H7 (cell line): Measurements from ENCODE around the gene CSK. TPM values are rescaled to one million over a fixed set of nuclear protein-coding genes. Genes with fewer than 3 reads are reported as not detected.

Experiments used
- DNase-seq: peaks from one replicate; pipeline ENCODE4 v3.0.0; 2012
- H3K27me3 ChIP-seq: 2 replicates; pipeline ENCODE4 v1.6.0; 2011; ENCODE audit warnings: mild to moderate bottlenecking, low read length; ENCODE audit not compliant: control insufficient read depth, insufficient read depth
- H3K36me3 ChIP-seq: replicated peaks from 2 replicates; pipeline ENCODE4 v1.5.1; 2011; ENCODE audit warnings: low read length; ENCODE audit not compliant: control insufficient read depth, insufficient read depth
- H3K4me3 ChIP-seq: 2 replicates; pipeline ENCODE4 v1.5.1; 2011; ENCODE audit warnings: low read depth, mild to moderate bottlenecking, control low read depth, low read length, moderate library complexity; ENCODE audit not compliant: insufficient read depth
- total RNA-seq: library from RNA; depleted of rRNA; stranded (reverse); fragments of >200 nt; shearing (Covaris generic); gene quantifications from 2 replicates; pipeline ENCODE4 v1.2.3, GENCODE V29; 2014

The CSK gene
- total RNA-seq, 1 experiment from 2014 or later = 31.8 TPM

DNA sequence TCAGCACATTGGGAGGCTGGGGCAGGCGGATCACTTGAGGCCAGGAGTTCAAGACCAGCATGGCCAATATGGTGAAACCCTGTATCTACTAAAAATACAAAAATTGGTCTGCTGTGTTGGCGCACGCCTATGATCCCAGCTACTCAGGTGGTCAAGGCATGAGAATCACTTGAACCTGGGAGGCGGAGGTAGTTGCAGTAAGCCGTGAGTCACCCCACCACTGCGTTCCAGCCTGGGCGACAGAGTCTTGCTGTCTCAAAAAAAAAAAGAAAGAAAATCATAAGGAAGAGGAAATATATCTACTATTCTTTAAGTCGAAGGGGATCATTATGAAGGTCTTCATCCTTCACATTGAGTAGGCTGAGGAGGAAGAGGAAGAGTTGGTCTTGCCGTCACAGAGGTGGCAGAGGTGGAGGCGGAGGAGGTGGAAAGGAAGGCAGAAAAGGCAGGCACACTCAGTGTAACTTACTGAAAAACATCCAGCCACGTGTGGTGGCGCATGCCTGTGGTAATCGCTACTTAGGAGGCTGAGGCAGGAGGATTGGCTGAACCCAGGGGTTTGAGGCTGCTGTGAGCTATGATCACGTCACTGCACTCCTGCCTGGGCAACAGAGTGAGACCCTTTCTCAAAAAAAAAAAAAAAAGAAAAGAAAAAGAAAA, 14.2 kb downstream of the CSK start:
- Histone ChIP-seq H3K4me3 (no peak overlapping the region), H3K36me3 (peaks cover 5% of the 10 kb centered on the region), H3K27me3 (no peaks in the 10 kb centered on the region)
- DNase-seq = no peak

DNA sequence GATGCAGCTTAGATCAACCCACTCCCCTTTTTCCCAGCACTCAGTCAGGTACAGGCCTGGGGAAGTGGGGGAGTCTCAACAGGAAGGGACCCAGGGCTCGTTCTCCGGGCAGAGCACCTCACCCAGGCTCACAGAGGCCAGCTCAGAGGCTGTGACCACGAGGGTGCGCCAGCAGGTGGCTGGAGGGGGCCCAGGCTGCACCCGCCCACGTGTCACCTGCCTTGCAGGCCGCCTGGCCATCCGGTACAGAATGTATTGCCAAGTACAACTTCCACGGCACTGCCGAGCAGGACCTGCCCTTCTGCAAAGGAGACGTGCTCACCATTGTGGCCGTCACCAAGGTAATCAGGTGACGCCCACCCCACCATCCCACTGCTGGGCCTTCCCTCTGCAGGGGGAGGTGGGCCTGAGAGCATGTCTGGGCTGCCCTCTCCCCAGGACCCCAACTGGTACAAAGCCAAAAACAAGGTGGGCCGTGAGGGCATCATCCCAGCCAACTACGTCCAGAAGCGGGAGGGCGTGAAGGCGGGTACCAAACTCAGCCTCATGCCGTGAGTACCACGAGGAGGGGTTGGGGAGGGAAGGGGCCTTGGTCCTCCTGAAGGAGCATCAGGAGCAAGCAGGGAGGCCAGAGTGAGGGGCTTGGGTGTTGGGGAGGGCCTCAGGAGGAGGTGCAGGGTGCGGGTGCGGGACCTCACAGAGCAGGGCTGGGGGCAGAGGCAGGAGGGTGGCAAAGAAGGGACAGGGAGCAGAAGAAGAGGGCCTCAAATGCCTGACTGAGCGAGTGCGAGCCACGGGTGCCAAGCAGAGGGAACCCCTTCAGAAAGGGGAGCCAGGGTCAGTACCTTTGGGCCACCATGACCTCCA, 16.7 kb downstream of the CSK start:
- H3K27me3 ChIP-seq = no peaks in the 10 kb centered on the region
- no peak overlapping the region for H3K4me3 ChIP-seq
- H3K36me3 ChIP-seq = peaks cover 13% of the 10 kb centered on the region
- DNase-seq = no peak

DNA sequence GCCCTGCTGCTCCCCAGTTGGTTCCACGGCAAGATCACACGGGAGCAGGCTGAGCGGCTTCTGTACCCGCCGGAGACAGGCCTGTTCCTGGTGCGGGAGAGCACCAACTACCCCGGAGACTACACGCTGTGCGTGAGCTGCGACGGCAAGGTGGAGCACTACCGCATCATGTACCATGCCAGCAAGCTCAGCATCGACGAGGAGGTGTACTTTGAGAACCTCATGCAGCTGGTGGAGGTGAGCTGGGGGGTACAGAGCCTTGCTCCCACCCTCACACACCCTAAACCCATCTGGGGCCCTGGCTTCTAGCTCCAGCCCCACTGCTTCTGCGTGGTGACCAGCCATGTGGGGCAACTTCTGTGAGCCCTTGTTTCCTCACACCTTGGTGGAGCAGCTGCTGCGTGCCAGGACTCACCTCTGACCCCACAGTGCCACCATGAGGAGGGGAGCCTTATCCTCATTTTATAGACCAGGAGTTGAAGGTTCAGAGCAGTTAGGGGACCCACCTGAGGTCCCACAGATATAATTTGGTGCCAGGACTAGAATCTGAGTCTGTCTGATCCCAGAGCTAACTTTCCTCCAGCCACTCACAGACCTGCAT, 17.5 kb downstream of the CSK start:
- H3K27me3 ChIP-seq = no peaks in the 10 kb centered on the region
- DNase-seq = peak; percentile 73
- H3K36me3 ChIP-seq = peaks cover 15% of the 10 kb centered on the region
- no peak overlapping the region for H3K4me3 ChIP-seq

DNA sequence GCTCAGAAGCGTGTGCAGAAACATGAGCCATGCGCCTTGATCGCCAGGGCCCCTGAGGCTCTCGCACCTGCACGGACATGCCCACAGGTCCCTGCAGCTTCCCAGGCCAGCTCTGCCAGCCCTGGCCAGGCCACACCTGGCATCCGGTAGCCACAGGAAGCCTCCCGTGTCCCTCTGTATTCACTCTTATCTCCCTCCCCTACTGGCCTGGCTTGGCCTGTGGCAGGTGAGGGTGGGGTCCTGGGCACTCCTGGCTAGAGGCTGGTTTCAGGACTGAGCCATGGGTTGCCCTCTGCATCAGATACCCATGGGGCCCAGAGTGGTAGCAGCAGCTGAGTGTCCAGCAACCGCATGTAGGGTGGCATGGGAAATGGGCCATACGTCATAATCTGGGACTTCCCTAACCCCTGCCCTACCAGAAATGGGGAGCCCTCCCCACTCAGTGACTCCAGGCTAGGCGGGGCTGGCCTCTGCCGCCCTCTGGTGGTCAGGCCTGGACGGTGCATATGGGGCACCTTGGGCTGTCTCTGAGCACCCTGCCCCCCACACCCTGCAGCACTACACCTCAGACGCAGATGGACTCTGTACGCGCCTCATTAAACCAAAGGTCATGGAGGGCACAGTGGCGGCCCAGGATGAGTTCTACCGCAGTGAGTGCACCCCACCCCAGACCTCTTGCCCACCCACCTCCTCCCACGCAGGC, 18.1 kb downstream of the CSK start:
- H3K36me3 ChIP-seq = peaks cover 15% of the 10 kb centered on the region
- H3K4me3 ChIP-seq = no peak overlapping the region
- peak; percentile 99 for DNase-seq
- H3K27me3 ChIP-seq = no peaks in the 10 kb centered on the region

DNA sequence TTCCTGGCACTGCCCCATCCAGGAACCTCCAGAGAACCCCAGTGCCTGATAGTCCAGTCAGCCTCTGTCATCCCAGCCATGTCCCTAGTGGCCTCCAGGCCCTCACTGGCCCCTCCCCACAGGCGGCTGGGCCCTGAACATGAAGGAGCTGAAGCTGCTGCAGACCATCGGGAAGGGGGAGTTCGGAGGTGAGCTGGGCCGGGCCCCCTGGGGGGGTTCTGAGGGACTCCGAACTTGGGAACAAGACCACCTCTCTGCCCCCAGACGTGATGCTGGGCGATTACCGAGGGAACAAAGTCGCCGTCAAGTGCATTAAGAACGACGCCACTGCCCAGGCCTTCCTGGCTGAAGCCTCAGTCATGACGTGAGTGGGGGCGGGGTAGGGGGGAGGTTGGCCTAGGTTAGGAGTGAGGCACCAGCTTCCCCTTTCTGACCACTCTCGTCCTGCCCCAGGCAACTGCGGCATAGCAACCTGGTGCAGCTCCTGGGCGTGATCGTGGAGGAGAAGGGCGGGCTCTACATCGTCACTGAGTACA, 18.7 kb downstream of the CSK start:
- DNase-seq = no peak

DNA sequence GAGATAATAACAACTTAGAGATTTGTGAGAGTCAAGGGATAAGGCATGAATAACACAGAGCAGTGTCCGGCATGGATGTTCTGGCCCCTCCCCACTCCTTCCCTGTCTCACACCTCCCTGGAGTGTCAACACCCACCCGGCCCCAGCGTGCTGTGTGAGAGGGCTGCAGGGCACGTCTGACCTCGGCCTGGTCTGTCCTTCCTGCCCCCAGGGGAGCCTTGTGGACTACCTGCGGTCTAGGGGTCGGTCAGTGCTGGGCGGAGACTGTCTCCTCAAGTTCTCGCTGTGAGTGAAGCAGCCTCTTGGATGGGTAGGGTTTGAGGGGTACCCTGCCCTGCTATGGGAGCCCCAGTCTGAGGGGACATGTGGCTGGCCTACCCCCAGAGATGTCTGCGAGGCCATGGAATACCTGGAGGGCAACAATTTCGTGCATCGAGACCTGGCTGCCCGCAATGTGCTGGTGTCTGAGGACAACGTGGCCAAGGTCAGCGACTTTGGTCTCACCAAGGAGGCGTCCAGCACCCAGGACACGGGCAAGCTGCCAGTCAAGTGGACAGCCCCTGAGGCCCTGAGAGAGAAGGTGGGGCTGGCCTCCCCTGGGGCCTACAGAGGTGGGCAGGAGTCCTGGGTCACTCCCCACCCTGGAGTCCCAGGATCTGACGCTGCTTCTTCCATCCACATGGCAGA, 19.6 kb downstream of the CSK start:
- no peak for DNase-seq

More for the DNA sequence above, 18.7 kb downstream of the CSK start:
- Histone ChIP-seq H3K36me3 (peaks cover 15% of the 10 kb centered on the region), H3K4me3 (no peak overlapping the region), H3K27me3 (no peaks in the 10 kb centered on the region)

DNA sequence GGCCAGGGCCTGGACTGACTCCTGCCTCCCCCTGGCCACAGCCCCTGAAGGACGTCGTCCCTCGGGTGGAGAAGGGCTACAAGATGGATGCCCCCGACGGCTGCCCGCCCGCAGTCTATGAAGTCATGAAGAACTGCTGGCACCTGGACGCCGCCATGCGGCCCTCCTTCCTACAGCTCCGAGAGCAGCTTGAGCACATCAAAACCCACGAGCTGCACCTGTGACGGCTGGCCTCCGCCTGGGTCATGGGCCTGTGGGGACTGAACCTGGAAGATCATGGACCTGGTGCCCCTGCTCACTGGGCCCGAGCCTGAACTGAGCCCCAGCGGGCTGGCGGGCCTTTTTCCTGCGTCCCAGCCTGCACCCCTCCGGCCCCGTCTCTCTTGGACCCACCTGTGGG, 20.4 kb downstream of the CSK start:
- peaks cover 15% of the 10 kb centered on the region for H3K36me3 ChIP-seq
- H3K4me3 ChIP-seq = no peak overlapping the region
- no peaks in the 10 kb centered on the region for H3K27me3 ChIP-seq
- DNase-seq = no peak

More for the DNA sequence above, 19.6 kb downstream of the CSK start:
- no peak overlapping the region for H3K4me3 ChIP-seq
- H3K27me3 ChIP-seq = no peaks in the 10 kb centered on the region
- peaks cover 15% of the 10 kb centered on the region for H3K36me3 ChIP-seq

DNA sequence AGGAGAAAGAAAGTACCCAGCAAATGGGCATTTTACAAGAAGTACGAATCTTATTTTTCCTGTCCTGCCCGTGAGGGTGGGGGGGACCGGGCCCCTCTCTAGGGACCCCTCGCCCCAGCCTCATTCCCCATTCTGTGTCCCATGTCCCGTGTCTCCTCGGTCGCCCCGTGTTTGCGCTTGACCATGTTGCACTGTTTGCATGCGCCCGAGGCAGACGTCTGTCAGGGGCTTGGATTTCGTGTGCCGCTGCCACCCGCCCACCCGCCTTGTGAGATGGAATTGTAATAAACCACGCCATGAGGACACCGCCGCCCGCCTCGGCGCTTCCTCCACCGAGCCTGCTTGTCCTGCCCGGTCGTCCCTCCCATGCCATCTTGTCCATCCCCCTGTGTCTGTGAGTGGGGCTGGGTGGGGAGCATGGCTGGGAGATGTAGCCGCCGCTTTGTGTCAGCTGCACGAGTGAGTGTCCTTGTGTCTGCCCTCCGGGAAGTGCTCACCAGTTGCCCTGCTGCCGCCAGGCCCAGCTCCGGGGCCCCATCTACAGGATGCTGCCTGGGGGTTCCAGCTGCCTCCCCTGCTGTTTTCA, 21.1 kb downstream of the CSK start:
- DNase-seq = no peak
- Histone ChIP-seq H3K36me3 (peaks cover 15% of the 10 kb centered on the region), H3K27me3 (no peaks in the 10 kb centered on the region)

DNA sequence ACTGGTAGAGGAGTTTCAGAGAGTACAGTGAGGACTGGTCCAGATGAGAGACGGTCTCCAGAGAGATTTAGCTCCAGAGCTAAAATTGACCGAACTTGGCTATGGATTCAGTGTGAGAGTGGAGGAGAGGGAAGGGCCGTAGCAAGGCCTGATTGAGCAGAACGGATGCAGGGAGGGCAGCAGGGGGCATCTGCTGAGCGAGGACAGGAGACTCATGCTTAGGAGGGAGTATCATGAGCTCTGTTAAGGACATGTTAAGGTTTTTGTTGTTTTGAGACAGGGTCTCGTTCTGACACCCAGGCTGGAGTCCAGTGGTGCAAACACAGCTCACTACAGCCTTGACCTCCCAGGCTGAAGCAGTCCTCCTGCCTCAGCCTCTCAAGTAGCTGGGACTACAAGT, 23.1 kb downstream of the CSK start:
- no peak overlapping the region for H3K4me3 ChIP-seq
- peaks cover 10% of the 10 kb centered on the region for H3K36me3 ChIP-seq
- no peak for DNase-seq
- no peaks in the 10 kb centered on the region for H3K27me3 ChIP-seq

More for the DNA sequence above, 21.1 kb downstream of the CSK start:
- no peak overlapping the region for H3K4me3 ChIP-seq

DNA sequence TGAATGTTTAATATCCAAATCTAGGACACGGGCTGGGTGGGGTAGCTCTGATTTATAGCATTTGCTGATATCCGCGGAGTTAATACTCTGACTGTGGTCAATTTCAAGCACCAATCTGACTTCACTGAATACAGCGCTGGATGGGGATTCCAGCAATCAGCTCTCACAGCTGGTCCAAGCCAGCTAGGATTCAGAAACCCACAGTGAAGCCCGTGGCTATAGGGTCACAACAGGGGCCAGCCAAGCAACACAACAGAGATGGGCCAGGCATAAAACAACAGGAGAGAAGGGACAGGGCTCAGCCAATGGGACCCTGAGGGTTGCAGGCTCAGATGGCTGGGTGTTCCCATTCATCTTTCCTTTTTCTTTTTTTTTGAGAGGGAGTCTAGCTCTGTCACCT, 25.4 kb downstream of the CSK start:
- DNase-seq = no peak
- Histone ChIP-seq H3K36me3 (peaks cover 2% of the 10 kb centered on the region), H3K4me3 (no peak overlapping the region), H3K27me3 (no peaks in the 10 kb centered on the region)

DNA sequence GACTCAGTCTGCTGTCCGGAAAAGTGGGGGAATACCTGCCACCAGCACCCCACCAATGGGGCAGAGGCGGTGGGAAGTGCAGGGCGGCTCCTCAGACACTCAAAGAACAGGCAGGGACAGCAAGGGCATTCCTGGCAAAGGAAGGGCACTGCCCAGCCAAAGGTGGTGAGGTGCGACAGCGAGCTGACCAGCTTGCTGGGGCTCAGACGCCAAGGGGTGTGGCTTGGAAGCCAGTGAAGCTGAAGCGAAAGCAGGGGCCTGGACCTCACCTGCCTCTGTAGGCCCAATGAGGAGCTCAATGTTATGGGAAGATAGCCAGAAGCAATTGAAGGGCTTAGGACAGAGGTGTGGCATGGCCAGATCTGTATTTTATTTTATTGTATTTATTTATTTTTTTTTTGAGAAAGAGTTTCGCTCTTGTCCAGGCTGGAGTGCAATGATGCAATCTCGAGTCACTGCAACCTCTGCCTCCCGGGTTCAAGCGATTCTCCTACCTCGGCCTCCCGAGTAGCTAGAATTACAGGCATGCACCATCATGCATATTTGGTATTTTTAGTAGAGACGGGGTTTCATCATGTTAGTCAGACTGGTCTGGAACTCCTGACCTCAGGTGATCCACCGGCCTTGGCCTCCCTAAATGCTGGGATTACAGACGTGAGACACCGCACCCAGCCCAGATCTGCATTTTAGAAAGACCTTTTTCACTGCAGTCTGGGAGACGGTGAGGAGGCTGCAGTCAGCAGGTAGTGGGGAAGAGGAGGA, 26.4 kb downstream of the CSK start:
- H3K36me3 ChIP-seq = peaks cover 2% of the 10 kb centered on the region; the same call in 1 of the 2 replicates
- no peaks in the 10 kb centered on the region for H3K27me3 ChIP-seq
- no peak for DNase-seq
- no peak overlapping the region for H3K4me3 ChIP-seq

DNA sequence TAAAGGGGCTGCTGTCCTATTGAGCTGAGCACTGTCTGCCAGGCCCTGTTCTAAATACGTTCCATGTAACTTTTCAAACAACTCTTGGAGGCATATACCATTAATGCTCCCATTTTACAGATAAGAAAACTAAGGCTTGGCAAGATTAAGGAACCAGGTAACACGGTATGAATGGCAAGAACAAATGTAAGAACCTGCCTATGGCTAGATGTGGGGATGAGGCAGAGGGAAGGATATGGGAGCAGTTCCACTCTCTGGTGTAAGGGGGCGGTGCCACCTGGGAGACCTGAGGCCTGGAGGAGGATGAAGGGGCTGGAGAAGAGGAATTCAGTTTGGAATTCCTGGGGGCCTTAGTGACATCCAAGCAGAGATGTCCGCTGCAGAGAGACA, 27.0 kb downstream of the CSK start:
- peak; percentile 88 for DNase-seq
- Histone ChIP-seq H3K27me3 (no peaks in the 10 kb centered on the region), H3K4me3 (no peak overlapping the region), H3K36me3 (peaks cover under 1% of the 10 kb centered on the region; the same call in 1 of the 2 replicates)

DNA sequence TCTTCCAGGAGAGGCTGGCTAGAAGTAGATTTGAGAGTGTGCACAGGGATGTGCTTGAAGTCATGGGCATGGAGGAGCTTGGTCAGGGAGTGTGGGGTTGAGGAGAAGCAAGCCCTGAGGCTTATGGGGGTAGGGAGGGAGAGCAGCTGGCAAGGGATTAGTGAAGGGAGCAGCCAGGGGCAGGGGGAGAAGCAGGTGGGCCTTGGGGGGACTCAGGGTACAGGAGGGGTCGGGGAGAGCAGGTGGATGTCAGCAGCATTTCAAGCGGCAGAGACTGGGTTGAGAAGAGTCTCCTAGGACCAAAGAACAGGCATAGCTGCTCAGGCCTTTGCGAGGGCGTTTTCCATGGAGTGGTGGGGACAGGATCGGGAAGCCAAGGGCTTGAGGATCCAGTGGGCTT, 27.4 kb downstream of the CSK start:
- no peak for DNase-seq

More for the DNA sequence above, 27.4 kb downstream of the CSK start:
- no peaks in the 10 kb centered on the region for H3K27me3 ChIP-seq
- H3K4me3 ChIP-seq = no peak overlapping the region
- no peaks in the 10 kb centered on the region for H3K36me3 ChIP-seq
